Thyroid gland (tissue), 4 donors: ENCODE data around the gene CUEDC1. TPM values are rescaled to one million over a fixed set of nuclear protein-coding genes. Genes with fewer than 3 reads are reported as not detected.

Source experiments
- DNase-seq, 2 donors: peaks; one replicate each; pipeline ENCODE4 v3.0.0-alpha.2; 2019
- H3K27ac ChIP-seq, 3 donors: fragments of 200-600 bp; sonication (generic); 1 replicate in 2 of 3; 2 replicates in 1 of 3; pipeline ENCODE4 v1.5.1; 2016 to 2019; ENCODE audit warnings: mild to moderate bottlenecking in 1 of 3, moderate library complexity in 1 of 3
- H3K27me3 ChIP-seq: fragments of 200-600 bp; sonication (generic); one replicate; pipeline ENCODE4 v1.5.1; 2019
- H3K36me3 ChIP-seq, 2 donors: fragments of 200-600 bp; sonication (generic); one replicate each; pipeline ENCODE4 v1.5.1; 2016 to 2019
- H3K4me1 ChIP-seq, 2 donors: fragments of 200-600 bp; sonication (generic); one replicate each; pipeline ENCODE4 v1.5.1; 2017 to 2019
- H3K4me3 ChIP-seq, 3 donors: fragments of 200-600 bp; sonication (generic); replicated peaks in 1 of 3; 1 replicate in 2 of 3; 2 replicates in 1 of 3; pipeline ENCODE4 v1.5.1; 2016; ENCODE audit warnings: mild to moderate bottlenecking in 1 of 3
- H3K9me3 ChIP-seq: fragments of 200-600 bp; sonication (generic); one replicate; pipeline ENCODE4 v1.5.1; 2017
- CTCF ChIP-seq, 6 experiments: fragments of 200-600 bp in 3 of 6; fragments of 450-650 bp in 3 of 6; sonication (generic) in 3 of 6; IDR thresholded peaks; one replicate each; pipeline ENCODE4 v1.5.1; 2016 to 2019; ENCODE audit warnings: antibody characterized with exemption in 6 of 6, mild to moderate bottlenecking in 2 of 6, inconsistent platforms in 1 of 6, moderate library complexity in 1 of 6
- POLR2A ChIP-seq, 2 donors: fragments of 450-650 bp; IDR thresholded peaks; one replicate each; pipeline ENCODE4 v1.6.1; 2017; ENCODE audit warnings: antibody characterized with exemption in 2 of 2, mild to moderate bottlenecking in 2 of 2, moderate library complexity in 1 of 2
- WGBS, 2 donors: methylation state at CpG; one replicate each; pipeline ENCODE4 v1.1.5; 2017; 5-methylcytosine and 5-hydroxymethylcytosine counted together
- intact Hi-C: fragments of 100-400 bp; cut with DNase I; formaldehyde crosslinking; loops from one replicate; pipeline ENCODE4 v1.15.1; 2023
- total RNA-seq, 4 donors: library from RNA; depleted of rRNA; stranded (reverse); fragments of >200 nt; gene quantifications; one replicate each; pipeline ENCODE4 v1.2.3, GENCODE V29; 2016

Gene CUEDC1
- total RNA-seq, 4 donors from 2014 or later, result 25.6 to 32.3 (median 29.9) TPM

GRCh38 chr17:57995076-57995956 lies 40.1 kb upstream of the CUEDC1 start:
- H3K4me3 ChIP-seq, result no peak overlapping the region
- H3K9me3 ChIP-seq, result no peaks in the 10 kb centered on the region
- H3K4me1 ChIP-seq, result peaks cover 0 to 16% of the 10 kb centered on the region in 2 donors
- intact Hi-C loops, result loop anchor here (5.0 kb wide), 1 partner anchor 138 kb away; no protein-coding TSS in a partner anchor
- WGBS, 2 donors, result 38 to 39% methylated on average over 4 of the region's 4 CpGs
- H3K27ac ChIP-seq, result no peak overlapping the region
- DNase-seq, result peak; percentile 73 to 74
- H3K36me3 ChIP-seq, result no peaks in the 10 kb centered on the region
- peak in 5 of 6 experiments; percentile 62 to 89 (median 74) for TF ChIP-seq CTCF (IDR thresholded peaks at IDR 0.05)
- no peak for TF ChIP-seq POLR2A (IDR thresholded peaks at IDR 0.05)
- no peaks in the 10 kb centered on the region for H3K27me3 ChIP-seq

GRCh38 chr17:57994436-57994835 lies 39.2 kb upstream of the CUEDC1 start:
- Histone ChIP-seq H3K4me3 (no peak overlapping the region), H3K27me3 (no peaks in the 10 kb centered on the region), H3K9me3 (no peaks in the 10 kb centered on the region), H3K36me3 (no peaks in the 10 kb centered on the region), H3K4me1 (peaks cover 0 to 16% of the 10 kb centered on the region in 2 donors), H3K27ac (no peak overlapping the region)
- intact Hi-C loops, result loop anchor here (5.0 kb wide), 1 partner anchor 102 kb away; no protein-coding TSS in a partner anchor
- TF ChIP-seq POLR2A (IDR thresholded peaks at IDR 0.05) (no peak), CTCF (IDR thresholded peaks at IDR 0.05) (no peak)
- WGBS, 2 donors, result 54 to 70% methylated on average over 2 of the region's 2 CpGs
- no peak for DNase-seq

- no peaks in the 10 kb centered on the region for H3K27me3 ChIP-seq
- H3K36me3 ChIP-seq, result no peaks in the 10 kb centered on the region
- intact Hi-C loops, result loop anchor here (5.0 kb wide), 1 partner anchor 101 kb away; no protein-coding TSS in a partner anchor
- H3K27ac ChIP-seq, result no peak overlapping the region
- no peak overlapping the region for H3K4me3 ChIP-seq
- no peaks in the 10 kb centered on the region for H3K9me3 ChIP-seq
- 35 to 42% methylated on average over 3 of the region's 3 CpGs for WGBS, 2 donors
- peaks cover 0 to 16% of the 10 kb centered on the region in 2 donors for H3K4me1 ChIP-seq
- DNase-seq, result peak in 1 of 2 donors; percentile 29
- TF ChIP-seq POLR2A (IDR thresholded peaks at IDR 0.05), result no peak
- no peak for TF ChIP-seq CTCF (IDR thresholded peaks at IDR 0.05)
These were observed 38.5 kb upstream of the CUEDC1 start for GRCh38 chr17:57993471-57994365.

GRCh38 chr17:57991537-57991936 lies 36.3 kb upstream of the CUEDC1 start:
- TF ChIP-seq CTCF (IDR thresholded peaks at IDR 0.05) (no peak), POLR2A (IDR thresholded peaks at IDR 0.05) (no peak)
- intact Hi-C loops, result loop anchor here (5.0 kb wide), 1 partner anchor 99 kb away; no protein-coding TSS in a partner anchor
- no peak overlapping the region for H3K27ac ChIP-seq
- no peaks in the 10 kb centered on the region for H3K9me3 ChIP-seq
- DNase-seq, result no peak
- H3K36me3 ChIP-seq, result no peaks in the 10 kb centered on the region
- peaks cover under 1 to 16% of the 10 kb centered on the region in 2 donors for H3K4me1 ChIP-seq
- no peak overlapping the region for H3K4me3 ChIP-seq
- H3K27me3 ChIP-seq, result no peaks in the 10 kb centered on the region
